Measurements from ENCODE around the gene TPM1.
"Not testable (repeated sequence)": the region's sequence is repeated elsewhere in the genome, so short reads cannot be mapped to it uniquely, and the experiment has no call there.

TPM1 gene

GRCh38 chr15:63104727-63105126 is 62.2 kb downstream of the TPM1 start:
- no peak for DNase-seq (ENCODE audit: low spot score)
- no peak for TF ChIP-seq CTCF (IDR thresholded peaks at IDR 0.05; ENCODE audit: extremely low read depth, missing control alignments)

- not testable (repeated sequence) for DNase-seq (ENCODE audit: low spot score)
Observed at GRCh38 chr15:63105354-63105753, 62.8 kb downstream of the TPM1 start.

GRCh38 chr15:63107895-63108546 is 65.5 kb downstream of the TPM1 start:
- no peak for DNase-seq (ENCODE audit: low spot score)
- TF ChIP-seq CTCF (IDR thresholded peaks at IDR 0.05; ENCODE audit: extremely low read depth, missing control alignments), result no peak

DNA sequence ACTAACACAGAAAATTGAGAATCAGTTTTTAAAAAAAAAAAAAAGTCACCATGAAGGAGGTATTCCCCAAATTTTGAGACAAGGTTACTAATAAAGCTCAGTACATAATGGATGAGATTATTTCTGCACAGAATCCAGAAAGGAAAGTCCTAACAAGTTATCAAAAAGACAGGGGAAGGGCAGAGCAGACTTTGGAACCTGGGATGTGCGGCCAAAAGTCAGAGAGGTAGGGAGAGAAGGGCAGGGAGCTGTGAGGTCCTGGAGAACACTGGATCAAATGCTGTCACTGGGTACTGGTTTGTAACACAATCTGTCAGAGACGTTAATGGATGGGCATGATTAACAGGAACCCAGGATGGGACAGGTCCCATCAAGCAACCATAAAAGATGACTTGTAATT is 67.0 kb downstream of the TPM1 start:
- no peak for TF ChIP-seq CTCF (IDR thresholded peaks at IDR 0.05; ENCODE audit: extremely low read depth, missing control alignments)

DNA sequence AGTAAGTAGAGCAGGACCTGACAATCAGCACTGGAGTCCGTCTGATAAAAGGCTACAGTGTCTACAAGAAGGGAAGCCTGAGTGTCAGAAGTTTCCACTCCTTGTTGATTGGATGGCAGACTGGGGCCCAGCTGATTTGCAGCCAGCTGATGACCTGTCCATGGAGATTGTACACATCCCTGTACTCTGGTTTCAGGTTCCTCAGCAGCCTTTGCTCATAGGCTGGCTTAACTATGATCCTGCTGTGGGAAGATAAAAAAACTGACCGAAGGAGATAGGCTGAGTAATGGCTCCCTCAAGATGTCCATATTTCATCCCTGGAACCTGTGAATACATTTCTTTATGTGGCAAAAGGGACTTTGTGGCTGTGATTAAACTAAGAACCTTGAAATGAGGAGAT is 67.4 kb downstream of the TPM1 start:
- TF ChIP-seq CTCF (IDR thresholded peaks at IDR 0.05; ENCODE audit: extremely low read depth, missing control alignments), result no peak
- DNase-seq (ENCODE audit: low spot score), result no peak

More for the DNA sequence above, 67.0 kb downstream of the TPM1 start:
- DNase-seq (ENCODE audit: low spot score), result no peak

DNA sequence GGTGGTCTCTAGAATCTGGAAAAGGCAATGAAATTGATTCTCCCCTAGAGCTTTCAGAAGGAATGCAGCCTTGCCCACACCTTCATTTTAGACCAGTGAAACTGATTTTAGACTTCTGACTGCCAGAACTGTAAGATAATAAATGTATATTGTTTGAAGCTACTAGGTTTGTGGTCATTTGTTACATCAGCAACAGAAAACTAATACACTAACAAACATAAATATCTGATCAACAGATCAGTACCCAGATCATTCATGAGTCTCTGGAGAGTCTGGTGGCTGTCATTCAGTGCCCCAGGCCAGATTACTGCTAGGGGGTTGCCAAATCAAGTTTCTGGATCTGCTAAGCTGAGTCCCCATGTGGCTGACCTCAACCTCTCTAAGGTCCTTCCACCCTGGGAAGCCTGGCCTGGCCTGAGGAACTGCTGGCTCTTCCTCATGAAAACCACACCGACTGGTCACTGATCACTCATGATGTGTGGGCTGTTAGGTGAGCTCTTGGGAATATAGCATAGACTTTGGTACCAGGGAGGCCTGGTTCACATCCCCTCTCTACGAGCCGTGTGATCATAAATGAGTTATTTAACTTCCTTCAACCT is 68.0 kb downstream of the TPM1 start:
- TF ChIP-seq CTCF (IDR thresholded peaks at IDR 0.05; ENCODE audit: extremely low read depth, missing control alignments), result no peak
- no peak for DNase-seq (ENCODE audit: low spot score)

GRCh38 chr15:63111481-63111880 is 68.9 kb downstream of the TPM1 start:
- no peak for DNase-seq (ENCODE audit: low spot score)
- TF ChIP-seq CTCF (IDR thresholded peaks at IDR 0.05; ENCODE audit: extremely low read depth, missing control alignments), result no peak

- no peak for DNase-seq (ENCODE audit: low spot score)
- TF ChIP-seq CTCF (IDR thresholded peaks at IDR 0.05; ENCODE audit: extremely low read depth, missing control alignments), result no peak
Observed at GRCh38 chr15:63112871-63113270, 70.3 kb downstream of the TPM1 start.

All from GM20000 (cell line).